Measurements from ENCODE around the gene MAG. TPM values are rescaled to one million over a fixed set of nuclear protein-coding genes. Genes with fewer than 3 reads are reported as not detected.
A peak's percentile ranks its signal among the peaks of the same experiment; 100 is the strongest.

The MAG gene
- polyA plus RNA-seq, 3 donors = not detected

DNA sequence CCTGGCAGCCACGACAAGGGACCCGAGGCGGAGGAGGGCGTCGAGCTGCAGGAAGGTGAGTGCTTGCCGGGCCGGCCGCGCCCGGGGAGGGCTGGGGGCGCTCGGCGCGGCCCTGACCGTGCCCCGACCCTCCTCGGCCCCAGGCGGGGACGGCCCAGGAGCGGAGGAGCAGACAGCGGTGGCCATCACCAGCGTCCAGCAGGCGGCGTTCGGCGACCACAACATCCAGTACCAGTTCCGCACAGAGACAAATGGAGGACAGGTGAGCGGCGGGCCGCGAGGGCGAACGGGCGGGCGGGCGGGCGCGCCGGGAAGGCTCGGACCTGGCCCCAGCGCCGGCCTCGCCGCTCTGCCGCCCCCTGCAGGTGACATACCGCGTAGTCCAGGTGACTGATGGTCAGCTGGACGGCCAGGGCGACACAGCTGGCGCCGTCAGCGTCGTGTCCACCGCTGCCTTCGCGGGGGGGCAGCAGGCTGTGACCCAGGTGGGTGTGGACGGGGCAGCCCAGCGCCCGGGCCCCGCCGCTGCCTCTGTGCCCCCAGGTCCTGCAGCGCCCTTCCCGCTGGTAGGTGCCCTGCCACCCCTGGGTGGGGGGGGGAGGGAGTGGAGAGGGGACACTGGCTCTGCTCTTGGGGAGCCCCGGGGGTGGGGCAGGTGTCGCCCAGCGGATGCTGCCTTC, 22.4 kb upstream of the MAG start:
- peak overlapping the region in 2 of 3 experiments; percentile 45 to 74 for H3K4me3 ChIP-seq (replicated peaks in 1 of 3; ENCODE audit: low read depth in 2 of 3, low read length in 3 of 3)
- peaks cover 29 to 44% of the 10 kb centered on the region in 2 donors for H3K36me3 ChIP-seq (replicated peaks in 1 of 2; ENCODE audit: control insufficient read depth in 1 of 2, insufficient read depth in 2 of 2, low read length in 2 of 2)
- TF ChIP-seq, protein P1, sequence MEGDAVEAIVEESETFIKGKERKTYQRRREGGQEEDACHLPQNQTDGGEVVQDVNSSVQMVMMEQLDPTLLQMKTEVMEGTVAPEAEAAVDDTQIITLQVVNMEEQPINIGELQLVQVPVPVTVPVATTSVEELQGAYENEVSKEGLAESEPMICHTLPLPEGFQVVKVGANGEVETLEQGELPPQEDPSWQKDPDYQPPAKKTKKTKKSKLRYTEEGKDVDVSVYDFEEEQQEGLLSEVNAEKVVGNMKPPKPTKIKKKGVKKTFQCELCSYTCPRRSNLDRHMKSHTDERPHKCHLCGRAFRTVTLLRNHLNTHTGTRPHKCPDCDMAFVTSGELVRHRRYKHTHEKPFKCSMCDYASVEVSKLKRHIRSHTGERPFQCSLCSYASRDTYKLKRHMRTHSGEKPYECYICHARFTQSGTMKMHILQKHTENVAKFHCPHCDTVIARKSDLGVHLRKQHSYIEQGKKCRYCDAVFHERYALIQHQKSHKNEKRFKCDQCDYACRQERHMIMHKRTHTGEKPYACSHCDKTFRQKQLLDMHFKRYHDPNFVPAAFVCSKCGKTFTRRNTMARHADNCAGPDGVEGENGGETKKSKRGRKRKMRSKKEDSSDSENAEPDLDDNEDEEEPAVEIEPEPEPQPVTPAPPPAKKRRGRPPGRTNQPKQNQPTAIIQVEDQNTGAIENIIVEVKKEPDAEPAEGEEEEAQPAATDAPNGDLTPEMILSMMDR (IDR thresholded peaks at IDR 0.05) = peak; percentile 96
- peaks cover 37% of the 10 kb centered on the region for H4K20me1 ChIP-seq (ENCODE audit: insufficient read depth, low read length)
- H3K4me2 ChIP-seq (replicated peaks; ENCODE audit: extremely low read depth, low read length, poor library complexity, severe bottlenecking) = peak overlapping the region; percentile 73
- H3K4me1 Mint-ChIP-seq = peaks cover 64% of the 10 kb centered on the region
- WGBS (ENCODE audit: insufficient coverage) = 3% methylated on average over 59 of the region's 66 CpGs
- peak overlapping the region; percentile 70 for H3K9ac ChIP-seq (ENCODE audit: insufficient read depth, low read length, poor library complexity, severe bottlenecking)
- peaks cover 44 to 47% of the 10 kb centered on the region in 2 donors for H3K36me3 Mint-ChIP-seq
- no peaks in the 10 kb centered on the region for H3K27me3 ChIP-seq (ENCODE audit: control insufficient read depth in 2 of 2, insufficient read depth in 2 of 2, low read length in 2 of 2)
- H3K9me3 Mint-ChIP-seq = peaks cover 0 to 2% (median 0%) of the 10 kb centered on the region in 7 donors
- intact Hi-C loops (cut with micrococcal nuclease) = loop anchor here (5.0 to 10.0 kb wide), 7 partner anchors 38 to 228 kb away; partner anchors contain the start of gene FXYD7 (in 1 of the 2)
- peak overlapping the region; percentile 71 to 76 for H3K4me3 Mint-ChIP-seq
- peaks cover 0 to 5% (median 3%) of the 10 kb centered on the region in 3 donors for H3K27me3 Mint-ChIP-seq (ENCODE audit: low read depth in 3 of 3)
- peaks cover 30% of the 10 kb centered on the region for H3K79me2 ChIP-seq (ENCODE audit: insufficient read depth, low read length)
- H3K9me3 ChIP-seq (replicated peaks in 1 of 2; ENCODE audit: control insufficient read depth in 1 of 2, insufficient read depth in 1 of 2, low read length in 2 of 2) = no peaks in the 10 kb centered on the region
- H3K27ac ChIP-seq (ENCODE audit: low read depth in 1 of 2, low read length in 2 of 2) = peak overlapping the region in 1 of 2 donors; percentile 74
- peaks cover 65 to 77% of the 10 kb centered on the region in 2 donors for H3K4me1 ChIP-seq (ENCODE audit: control insufficient read depth in 1 of 2, insufficient read depth in 2 of 2, low read length in 2 of 2)
- H3K27ac Mint-ChIP-seq = peak overlapping the region in 4 of 7 donors; percentile 48 to 78 (median 69)
- peak; percentile 74 to 89 (median 85) for DNase-seq
- peak overlapping the region; percentile 35 for H2AFZ ChIP-seq (ENCODE audit: insufficient read depth, low read depth, low read length, poor library complexity, severe bottlenecking)

DNA sequence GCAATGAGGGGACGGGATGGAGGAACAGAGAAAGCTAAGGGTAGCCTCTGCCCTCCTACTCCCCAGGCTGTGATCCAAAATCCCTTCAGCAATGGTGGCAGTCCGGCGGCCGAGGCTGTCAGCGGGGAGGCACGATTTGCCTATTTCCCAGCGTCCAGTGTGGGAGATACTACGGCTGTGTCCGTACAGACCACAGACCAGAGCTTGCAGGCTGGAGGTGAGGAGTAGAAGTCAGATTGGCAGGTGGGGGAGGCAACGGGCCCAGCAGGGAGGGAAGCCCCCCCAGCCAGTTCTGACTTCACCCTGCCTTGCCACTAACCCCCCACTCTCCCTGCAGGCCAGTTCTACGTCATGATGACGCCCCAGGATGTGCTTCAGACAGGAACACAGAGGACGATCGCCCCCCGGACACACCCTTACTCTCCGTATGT, 21.6 kb upstream of the MAG start:
- H3K27me3 ChIP-seq (ENCODE audit: control insufficient read depth in 2 of 2, insufficient read depth in 2 of 2, low read length in 2 of 2) = no peaks in the 10 kb centered on the region
- TF ChIP-seq, protein P1 (IDR thresholded peaks at IDR 0.05) = no peak
- H3K36me3 Mint-ChIP-seq = peaks cover 51 to 55% of the 10 kb centered on the region in 2 donors
- H2AFZ ChIP-seq (ENCODE audit: insufficient read depth, low read depth, low read length, poor library complexity, severe bottlenecking) = no peak overlapping the region
- H4K20me1 ChIP-seq (ENCODE audit: insufficient read depth, low read length) = peaks cover 41% of the 10 kb centered on the region
- peak overlapping the region in 2 of 7 donors; percentile 19 to 77 for H3K27ac Mint-ChIP-seq
- H3K4me2 ChIP-seq (replicated peaks; ENCODE audit: extremely low read depth, low read length, poor library complexity, severe bottlenecking) = peak overlapping the region; percentile 73
- H3K4me3 ChIP-seq (replicated peaks in 1 of 3; ENCODE audit: low read depth in 2 of 3, low read length in 3 of 3) = peak overlapping the region in 1 of 3 experiments; percentile 74
- no peak overlapping the region for H3K9ac ChIP-seq (ENCODE audit: insufficient read depth, low read length, poor library complexity, severe bottlenecking)
- H3K4me1 Mint-ChIP-seq = peaks cover 56% of the 10 kb centered on the region
- peaks cover 0 to 5% (median 3%) of the 10 kb centered on the region in 3 donors for H3K27me3 Mint-ChIP-seq (ENCODE audit: low read depth in 3 of 3)
- intact Hi-C loops (cut with micrococcal nuclease) = loop anchor here (5.0 kb wide), 4 partner anchors 37 to 227 kb away; no protein-coding TSS in a partner anchor
- H3K4me3 Mint-ChIP-seq = peak overlapping the region; percentile 35 to 62
- peaks cover 57 to 69% of the 10 kb centered on the region in 2 donors for H3K4me1 ChIP-seq (ENCODE audit: control insufficient read depth in 1 of 2, insufficient read depth in 2 of 2, low read length in 2 of 2)
- no peak for DNase-seq
- 95% methylated on average over 11 of the region's 16 CpGs for WGBS (ENCODE audit: insufficient coverage)
- no peak overlapping the region for H3K27ac ChIP-seq (ENCODE audit: low read depth in 1 of 2, low read length in 2 of 2)
- H3K36me3 ChIP-seq (replicated peaks in 1 of 2; ENCODE audit: control insufficient read depth in 1 of 2, insufficient read depth in 2 of 2, low read length in 2 of 2) = peaks cover 32 to 52% of the 10 kb centered on the region in 2 donors
- H3K9me3 Mint-ChIP-seq = peaks cover 0 to 2% (median 0%) of the 10 kb centered on the region in 7 donors
- H3K79me2 ChIP-seq (ENCODE audit: insufficient read depth, low read length) = peaks cover 30% of the 10 kb centered on the region
- H3K9me3 ChIP-seq (replicated peaks in 1 of 2; ENCODE audit: control insufficient read depth in 1 of 2, insufficient read depth in 1 of 2, low read length in 2 of 2) = no peaks in the 10 kb centered on the region

All from CD14-positive monocyte (primary cell).